NCI-H2227 (cell line): ENCODE data around the gene COL9A2.
"Not testable (repeated sequence)": the region's sequence is repeated elsewhere in the genome, so short reads cannot be mapped to it uniquely, and the experiment has no call there.

Source experiments
- DNase-seq: peaks from one replicate; lab custom pipeline; 2025; ENCODE audit not compliant: unreplicated experiment; lab: John Stamatoyannopoulos, UW

The COL9A2 gene

DNA sequence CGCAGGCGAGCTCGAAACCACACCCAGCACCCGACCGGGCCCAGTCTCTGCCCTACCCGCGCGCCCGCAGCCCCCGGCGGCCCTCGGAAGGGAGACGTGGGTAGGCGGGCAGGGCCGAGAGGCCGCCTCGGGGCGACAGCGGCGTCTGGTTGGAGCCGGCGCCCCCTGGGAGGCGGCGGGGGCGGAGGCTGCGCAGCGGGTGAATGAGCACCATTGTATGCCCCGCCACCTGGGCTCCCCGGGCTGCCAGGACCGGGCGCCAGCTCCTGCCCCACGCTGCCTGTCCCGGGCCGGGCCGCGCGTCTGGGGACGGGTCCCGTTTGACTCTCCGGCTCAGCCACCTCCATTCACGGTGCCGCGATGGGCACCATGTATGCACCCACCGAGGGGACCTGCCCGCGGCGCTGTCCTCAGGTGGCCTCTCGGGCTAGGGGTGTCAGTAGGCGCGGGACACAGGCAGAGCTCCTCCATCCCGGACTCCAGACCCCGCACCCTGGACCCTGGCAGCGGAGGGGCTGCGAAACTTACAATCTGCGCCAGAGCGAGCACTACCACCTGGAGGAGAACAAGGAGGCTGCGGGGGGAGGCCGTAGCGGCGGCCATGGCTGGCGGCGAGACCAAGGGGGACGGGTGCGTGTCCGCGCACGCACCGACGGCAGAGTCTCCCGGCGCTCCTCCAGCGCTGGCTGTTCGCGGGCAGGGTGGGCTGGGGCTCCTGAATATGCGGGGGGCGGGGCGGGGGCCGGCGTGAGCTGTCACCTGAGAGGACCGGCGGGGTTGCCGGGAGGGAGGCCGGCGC, at the start of gene COL9A2:
COL9A2 (minus strand) TSS at position 692 of the 799 bp plus-strand sequence; CDS start at position 603, 89 bp downstream.
- DNase-seq: peak; percentile 45

DNA sequence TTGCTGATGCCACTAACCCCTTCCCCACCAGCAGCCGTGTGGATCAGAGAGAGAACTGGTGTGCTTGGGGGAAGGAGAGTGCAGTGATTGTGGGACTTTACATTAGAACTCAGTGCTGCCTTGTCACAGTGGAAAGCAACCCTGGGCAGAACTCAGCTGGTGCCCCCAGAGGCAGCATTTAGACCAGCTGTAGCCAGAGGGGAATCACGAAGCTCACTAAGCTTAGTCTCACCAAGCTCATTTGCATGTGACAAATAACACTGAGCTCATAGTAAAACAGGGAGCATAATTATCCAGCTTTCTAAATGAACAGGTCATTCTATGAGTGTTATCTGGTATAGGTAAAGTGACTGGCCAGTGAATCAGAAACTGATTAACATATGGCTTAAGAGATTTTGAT, 46.6 kb upstream of the COL9A2 start:
- DNase-seq: no peak

DNA sequence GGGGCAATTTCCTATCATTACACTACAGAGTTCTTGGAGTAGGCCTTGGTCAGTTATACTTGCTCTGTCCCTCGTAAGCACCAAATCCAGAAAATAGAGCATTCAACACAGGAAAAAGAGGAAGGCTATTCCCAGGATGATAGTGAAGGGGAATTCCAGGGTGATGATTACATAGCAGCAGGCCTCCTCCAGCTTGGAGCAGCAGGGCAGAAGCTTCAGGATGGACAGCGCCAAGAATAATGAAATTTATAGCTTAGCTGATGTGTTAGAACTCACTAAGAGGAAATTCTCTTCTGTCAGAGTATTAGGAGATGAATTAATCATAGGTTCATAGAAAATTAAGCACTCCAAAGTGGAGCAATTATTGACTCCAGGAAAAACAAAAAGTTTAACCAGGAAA, 45.6 kb upstream of the COL9A2 start:
- no peak for DNase-seq

DNA sequence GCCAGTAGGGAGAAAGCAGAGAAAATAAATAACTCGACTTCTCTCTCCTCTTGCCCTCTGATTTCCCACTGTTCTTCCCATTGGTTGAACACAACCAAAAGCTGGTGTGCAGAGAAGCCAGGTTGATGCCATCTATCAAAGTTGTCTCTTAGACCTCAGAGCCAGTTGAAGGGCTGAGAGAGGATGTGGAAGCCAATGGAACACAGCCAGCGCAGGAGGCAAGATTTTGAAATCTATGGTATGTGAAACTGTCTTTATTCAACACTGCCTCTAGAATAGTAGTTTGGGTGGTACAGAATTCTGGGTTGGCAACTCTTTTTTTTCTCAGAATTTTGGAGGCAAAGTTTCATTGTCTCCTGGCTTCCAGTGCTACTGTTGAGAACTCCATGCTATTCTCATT, 45.1 kb upstream of the COL9A2 start:
- DNase-seq: no peak

DNA sequence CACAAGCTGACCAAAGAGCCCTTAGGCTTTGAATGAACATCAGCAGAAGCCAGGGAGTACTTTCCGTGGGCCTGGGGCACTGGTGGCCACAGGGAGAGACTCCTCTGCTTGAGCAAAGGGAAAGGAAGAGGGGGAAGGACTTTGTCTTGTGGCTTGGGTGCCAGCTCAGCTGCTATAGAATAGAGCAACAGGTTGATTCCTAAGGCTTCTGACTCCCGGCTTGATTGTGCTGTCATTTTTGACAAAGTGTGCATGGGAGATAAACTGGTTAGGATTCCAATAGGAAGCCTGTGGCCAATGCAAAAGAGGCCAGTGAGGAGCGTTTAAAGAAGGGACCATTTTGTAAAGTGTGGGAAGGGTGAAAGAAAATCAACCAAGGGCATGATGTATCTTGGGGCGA, 44.6 kb upstream of the COL9A2 start:
- no peak for DNase-seq

DNA sequence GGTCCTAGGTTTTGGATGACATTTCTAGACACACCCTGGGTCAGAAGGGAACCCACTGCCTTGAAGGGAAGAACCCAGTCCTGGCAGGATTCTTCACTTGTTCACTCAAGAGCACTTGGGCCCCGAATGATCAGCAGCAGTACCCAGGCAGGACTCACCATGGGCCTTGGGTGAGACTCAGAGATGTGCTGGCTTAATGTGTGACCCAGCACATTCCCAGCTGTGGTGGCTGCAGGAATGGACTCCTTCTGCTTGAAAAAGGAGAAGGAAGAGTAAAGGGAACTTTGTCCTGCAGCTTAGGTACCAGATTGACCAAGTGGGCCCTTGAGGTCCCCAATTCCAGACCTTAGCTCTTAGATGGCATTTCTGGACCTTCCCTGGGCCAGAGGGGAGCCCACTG, 44.1 kb upstream of the COL9A2 start:
- no peak for DNase-seq

DNA sequence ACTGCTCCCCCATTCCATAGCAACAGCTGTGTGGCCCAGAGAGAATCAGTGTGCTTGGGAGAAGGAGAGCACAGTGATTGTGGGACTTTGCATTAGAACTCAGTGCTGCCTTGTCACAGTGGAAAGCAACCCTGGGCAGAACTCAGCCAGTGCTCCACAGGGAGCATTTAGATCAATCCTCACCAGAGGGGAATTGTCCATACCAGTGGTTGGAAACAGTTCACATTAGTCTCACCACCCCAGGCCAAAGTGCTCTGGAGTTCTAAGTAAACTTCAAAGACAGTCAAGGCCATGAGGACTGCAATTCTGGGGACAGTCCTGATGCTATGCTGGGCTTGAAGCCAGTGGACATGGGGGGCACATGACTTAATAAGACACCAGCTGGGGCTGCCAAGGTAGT, 43.5 kb upstream of the COL9A2 start:
- DNase-seq: no peak

DNA sequence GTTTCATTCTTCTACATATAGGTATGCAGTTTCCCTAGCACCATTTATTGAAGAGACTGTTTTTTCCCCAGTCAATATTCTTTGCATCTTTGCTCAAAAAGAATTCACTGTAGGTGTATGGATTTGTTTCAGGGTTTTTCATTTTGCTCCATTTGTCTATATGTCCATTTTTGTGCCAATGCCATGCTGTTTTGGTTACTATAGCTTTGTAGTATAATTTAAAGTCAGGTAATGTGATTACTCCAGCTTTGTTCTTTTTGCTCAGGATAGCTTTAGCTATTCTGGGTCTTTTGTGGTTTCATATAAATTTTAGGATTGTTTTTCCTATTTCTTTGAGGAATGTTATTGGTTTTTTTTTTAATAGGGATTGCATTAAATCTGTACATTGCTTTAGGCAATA, 40.5 kb upstream of the COL9A2 start:
- DNase-seq: no peak

DNA sequence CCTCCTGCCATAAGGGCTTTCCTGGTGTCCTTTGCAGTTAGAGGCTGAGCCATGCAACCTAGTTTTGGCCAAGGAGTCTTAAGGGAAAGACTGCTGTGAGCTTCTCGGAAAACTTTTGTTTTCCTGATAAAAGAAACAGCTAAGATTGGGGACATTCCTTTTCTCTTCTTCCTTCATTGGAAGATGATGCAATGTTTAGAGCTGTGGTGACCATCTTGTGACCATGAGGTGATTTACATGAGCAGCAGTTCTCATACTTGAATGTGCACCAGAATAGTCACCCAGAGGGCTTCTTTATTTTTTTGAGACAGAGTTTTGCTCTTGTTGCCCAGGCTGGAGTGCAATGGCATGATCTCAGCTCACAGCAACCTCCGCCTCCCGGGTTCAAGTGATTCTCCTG, 36.0 kb upstream of the COL9A2 start:
- no peak for DNase-seq

DNA sequence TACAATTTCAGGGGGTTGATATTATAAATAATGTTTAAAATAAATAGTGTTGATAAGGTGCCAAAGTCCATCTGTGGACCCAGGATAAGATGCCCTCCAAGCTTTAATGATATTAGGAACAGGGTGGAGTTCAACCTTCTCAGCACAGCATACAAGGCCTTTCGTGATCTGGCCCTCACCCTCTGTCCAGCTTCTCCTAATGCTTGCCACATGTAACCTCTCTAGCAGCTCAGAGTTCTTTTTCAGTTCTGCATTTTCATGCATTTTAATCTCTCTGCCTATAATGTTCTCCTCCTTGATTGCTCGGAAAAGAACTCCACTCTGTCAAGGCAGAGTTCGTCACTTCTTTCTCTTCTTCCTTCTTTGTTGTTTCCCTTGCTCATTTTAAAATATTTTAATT, 35.0 kb upstream of the COL9A2 start:
- DNase-seq: no peak

DNA sequence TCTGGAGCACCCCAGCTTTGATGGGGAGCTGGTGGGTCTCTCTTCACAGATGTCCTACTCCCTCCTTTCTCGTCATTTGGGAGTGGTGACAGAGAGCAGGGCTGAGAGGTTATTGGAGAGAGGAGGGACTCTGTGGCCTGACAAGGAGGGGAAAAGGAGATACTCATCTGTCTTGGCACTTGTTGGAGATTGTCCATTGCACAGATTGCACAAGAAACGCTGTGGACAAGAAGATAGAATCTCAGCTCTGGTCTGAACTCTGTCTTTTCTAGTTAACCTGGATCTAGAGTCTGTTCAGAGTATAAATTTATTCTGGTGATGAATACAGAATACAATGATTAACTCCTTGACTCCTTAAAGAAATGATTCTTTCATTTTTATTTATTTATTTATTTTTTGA, 34.0 kb upstream of the COL9A2 start:
- no peak for DNase-seq

DNA sequence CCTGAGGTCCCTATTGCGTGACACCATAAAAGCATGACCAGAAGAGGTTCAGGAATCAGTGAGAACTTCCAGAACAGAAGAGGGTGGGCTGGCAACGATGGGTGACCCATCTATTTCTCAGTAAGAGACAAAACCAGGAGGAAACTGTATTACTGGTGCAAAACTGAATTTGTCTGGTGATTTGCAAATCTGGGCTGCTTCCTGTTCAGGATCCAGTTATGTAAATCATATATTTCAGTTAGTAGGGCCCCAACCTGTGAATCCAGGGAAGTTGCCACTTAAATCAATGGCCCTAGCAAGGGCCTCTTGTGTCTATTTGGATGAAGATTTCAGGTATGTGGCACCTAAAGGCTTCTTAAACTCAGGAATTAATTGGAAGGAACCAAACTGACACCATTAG, 33.3 kb upstream of the COL9A2 start:
- DNase-seq: no peak

DNA sequence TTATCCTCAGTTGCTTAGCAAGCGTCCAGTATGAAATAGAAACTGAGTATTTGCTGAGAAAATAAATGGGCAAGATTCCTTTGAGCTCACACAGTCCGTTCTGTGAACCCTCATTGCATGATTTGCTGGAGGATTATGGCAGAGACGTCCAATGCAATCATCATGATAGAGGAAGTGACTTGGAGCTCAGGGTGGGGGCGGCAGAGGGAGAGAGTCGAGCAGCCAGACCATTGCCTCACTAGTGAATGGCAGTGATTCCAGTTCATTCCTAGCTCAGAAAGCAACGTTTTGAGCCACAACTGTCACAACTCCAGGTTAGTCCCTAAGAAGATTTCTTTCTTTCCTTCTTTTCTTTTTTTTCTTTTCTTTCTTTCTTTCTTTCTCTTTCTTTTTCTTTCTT, 27.5 kb upstream of the COL9A2 start:
- peak; percentile 62 for DNase-seq

DNA sequence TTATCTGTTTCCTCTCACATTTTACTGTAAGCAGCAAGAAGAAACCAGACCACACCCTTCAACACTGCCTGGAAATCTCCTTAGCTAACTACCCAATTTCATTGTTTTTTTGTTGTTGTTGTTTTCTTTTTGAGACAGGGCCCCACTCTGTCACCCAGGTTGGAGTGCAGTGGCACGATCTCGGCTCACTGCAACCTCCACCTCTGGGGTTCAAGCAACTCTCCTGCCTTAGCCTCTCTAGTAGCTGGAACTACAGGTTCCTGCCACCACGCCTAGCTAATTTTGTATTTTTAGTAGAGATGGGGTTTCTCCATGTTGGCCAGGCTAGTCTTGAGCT, 25.3 kb upstream of the COL9A2 start:
- DNase-seq: not testable (repeated sequence)

DNA sequence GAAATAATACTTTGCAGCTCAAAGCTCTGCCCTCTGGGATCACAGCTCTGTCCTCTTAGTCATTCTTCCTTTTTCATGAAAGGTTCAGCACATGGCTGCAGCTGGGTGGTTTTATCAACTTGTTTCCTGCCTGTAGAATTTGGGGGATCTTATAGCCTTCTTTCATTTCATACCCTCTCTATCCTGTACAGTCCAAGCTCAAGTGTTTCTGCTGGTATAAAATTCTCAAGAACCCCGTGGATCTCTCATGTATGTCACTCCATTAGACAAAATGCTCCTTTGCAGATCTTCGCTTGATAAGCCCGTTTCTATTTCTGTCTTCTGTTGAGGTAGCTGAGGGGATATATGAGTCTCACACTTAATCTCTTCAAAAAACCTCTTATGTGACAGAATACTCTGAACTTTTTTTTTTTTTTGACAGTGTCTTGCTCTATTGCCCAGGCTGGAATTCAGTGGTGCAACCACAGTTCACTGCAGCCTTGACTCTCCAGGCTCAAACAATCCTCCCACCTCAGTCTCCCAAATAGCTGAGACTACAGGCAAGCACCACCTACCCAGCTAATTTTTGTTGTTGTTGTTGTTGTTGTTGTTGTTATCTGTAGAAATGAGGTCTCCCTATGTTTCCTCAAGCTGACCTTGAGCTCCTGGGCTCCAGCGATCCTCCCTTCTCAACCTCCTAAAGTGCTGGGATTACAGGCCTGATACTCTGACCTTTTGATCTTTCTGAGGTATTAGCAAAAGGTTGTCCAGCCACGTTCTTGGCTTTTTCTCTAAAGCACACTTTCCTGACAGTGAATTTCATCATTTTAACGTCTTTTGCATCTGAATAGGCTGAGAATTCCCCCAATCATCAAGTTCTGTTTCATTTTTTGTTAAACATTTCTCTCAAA, 24.6 kb upstream of the COL9A2 start:
- DNase-seq: no peak

DNA sequence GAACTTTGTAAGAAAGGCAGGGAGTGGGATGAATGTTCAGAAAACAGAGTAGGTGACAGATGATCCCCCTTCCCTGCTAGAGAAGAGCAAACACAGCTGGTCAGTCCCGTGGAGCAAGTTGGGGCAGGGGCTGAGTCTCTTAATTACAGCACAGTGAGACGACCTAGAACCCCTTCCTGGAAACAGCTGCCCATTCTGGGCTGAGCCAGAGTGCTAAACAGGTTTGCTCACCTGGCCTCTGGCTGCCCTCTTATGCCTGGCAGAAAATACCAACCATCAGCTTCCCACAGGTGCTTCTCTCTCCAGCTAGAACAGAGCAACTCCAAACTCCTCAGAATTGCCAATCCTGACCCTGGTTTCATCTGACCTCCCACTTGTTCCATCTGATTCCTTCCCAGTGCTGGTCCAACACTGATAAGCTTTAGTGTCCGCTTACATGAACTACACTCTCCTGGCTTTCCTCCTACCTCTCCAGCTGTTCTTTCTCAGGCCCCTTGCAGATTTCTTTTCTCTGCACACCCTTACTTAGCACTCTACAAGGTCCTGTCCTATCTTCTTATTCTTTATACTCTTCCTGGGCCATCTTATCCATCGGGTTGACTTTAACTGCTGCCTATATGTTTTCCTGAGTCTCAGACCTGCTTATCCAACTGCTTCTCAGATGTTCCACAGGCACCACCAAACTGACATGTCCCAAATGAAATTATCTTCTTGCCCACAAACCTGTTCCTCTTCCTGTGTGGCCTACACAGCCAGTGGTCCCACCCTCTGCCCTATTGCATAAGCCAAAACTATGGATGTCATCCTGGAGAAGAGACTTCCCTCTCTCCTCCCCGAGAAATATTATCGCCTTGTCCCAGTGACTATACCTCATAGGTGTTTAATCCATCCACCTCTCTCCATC, 22.6 kb upstream of the COL9A2 start:
- DNase-seq: no peak

DNA sequence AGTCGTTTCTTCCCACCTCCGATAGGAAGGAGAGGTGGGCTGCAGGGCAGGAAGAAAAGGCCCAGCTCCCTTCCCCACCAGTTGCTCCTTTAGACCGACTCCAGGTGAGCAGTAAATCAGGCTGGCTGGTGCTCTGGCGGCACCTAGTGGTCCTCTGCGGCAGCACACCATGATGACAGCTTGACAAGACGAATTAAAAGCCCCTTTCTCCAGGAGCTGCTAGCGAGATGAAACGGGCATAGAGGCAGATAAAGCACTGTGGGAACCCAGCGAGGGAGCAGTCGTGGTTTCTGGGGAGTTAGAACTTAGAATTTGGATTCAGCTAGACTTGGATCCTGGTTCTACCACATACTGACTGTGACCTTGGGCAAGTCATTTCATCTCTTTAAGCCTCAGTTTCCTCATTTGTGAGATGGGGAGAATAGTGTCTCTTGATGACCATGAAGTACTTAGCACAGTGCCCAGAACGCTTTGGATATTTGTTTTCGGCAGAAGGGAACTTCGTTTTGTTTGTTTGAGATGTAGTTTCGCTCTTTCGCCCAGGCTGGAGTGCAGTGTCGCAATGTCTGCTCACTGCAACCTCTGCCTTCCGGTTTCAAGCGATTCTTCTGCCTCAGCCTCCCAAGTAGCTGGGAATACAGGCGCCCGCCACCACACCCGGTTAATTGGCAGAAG, 21.8 kb upstream of the COL9A2 start:
- DNase-seq: peak; percentile 90

DNA sequence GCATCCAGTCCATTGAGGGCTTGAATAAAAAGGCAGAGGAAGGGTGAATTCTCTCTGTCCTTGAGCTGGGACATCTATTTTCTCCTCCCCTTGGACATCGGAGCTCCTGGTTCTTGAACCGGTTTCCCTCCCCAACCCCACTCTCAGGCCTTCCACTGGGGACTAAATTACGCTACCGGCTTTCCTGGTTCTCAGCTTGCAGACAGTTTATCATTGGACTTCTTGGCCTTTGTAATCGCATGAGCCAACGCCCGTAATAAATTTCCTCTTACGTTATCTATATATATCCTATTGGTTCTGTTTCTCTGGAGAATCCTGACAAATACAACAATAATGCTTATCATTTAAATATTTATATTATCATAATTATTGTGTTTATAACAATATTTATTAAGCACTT, 20.4 kb upstream of the COL9A2 start:
- DNase-seq: no peak

DNA sequence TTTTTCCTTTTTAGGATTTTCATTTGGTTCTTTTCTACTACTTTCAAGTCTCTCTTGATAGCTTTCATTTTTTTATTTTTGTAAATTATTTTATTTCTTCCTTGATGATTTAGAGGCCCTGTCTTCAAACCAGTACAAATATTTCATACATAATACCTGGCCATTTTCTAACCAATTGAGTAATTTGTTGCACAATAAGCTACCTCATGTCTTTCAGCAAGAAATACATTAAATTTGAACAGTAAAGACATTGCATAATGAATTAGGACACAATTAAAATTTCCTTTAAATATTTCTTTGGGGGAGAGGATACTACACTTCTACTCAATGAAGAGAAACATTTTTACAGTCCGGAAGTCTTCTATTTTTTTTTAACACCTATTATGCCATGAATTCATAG, 15.6 kb upstream of the COL9A2 start:
- no peak for DNase-seq

DNA sequence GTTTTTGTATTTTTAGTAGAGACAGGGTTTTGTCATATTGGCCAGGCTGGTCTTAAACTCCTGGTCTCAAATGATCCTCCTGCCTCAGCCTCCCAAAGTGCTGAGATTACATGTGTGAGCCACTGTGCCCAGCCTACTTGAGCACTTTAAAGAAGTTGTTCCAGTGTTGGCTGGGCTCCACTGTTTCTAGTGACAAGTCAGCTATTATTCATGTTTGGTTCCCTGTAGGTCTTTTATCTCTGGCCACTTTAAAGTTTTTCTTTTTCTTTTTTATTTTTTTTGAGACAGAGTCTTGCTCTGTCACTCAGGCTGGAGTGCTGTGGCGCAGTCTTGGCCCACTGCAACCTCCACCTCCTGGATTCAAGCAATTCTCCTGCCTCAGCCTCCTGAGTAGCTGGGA, 14.3 kb upstream of the COL9A2 start:
- DNase-seq: not testable (repeated sequence)
